ENCODE results near the gene APOC1.
"Not testable (repeated sequence)": the region's sequence is repeated elsewhere in the genome, so short reads cannot be mapped to it uniquely, and the experiment has no call there.

APOC1 gene

DNA sequence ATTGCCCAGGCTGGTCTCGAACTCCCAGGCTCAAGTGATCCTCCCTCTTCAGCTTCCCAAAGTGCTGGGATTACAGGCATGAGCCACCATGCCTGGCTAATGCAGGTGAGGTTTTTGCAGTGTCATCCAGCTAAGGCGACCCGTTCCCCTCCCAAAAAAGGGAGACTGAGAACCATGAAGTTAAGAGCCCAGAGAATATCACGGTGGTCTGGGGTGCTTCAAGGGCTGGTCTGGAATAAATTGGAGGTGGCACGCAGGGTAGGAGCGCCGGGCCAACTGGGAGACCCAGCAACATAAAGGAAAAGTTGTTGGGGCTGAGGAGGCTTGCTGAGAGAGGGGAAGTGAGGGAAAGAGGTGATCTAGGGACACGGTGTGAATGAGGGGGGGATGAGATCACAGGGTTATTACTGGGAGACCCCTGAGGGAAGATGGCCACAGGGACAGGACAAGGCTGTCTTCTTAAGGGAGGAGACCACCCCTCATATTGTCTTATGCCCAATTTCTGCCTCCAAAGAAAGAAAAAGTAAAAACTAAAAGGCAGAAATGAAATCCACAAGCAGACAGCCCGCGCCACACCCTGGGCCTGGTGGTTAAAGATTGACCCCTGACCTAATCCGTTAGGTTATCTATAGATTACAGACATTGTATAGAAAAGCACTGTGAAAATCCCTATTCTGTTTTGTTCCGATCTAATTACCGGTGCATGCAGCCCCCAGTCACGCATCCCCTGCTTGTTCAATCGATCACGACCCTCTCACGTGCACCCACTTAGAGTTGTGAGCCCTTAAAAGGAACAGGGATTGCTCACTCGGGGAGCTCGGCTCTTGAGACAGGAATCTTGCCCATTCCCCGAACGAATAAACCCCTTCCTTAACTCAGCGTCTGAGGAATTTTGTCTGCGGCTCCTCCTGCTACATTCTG lies 636 bp upstream of the APOC1 start:
- not testable (repeated sequence) for DNase-seq

DNA sequence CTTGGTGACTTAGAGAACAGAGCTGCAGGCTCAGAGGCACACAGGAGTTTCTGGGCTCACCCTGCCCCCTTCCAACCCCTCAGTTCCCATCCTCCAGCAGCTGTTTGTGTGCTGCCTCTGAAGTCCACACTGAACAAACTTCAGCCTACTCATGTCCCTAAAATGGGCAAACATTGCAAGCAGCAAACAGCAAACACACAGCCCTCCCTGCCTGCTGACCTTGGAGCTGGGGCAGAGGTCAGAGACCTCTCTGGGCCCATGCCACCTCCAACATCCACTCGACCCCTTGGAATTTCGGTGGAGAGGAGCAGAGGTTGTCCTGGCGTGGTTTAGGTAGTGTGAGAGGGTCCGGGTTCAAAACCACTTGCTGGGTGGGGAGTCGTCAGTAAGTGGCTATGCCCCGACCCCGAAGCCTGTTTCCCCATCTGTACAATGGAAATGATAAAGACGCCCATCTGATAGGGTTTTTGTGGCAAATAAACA lies 9.9 kb downstream of the APOC1 start:
- no peak for DNase-seq

DNA sequence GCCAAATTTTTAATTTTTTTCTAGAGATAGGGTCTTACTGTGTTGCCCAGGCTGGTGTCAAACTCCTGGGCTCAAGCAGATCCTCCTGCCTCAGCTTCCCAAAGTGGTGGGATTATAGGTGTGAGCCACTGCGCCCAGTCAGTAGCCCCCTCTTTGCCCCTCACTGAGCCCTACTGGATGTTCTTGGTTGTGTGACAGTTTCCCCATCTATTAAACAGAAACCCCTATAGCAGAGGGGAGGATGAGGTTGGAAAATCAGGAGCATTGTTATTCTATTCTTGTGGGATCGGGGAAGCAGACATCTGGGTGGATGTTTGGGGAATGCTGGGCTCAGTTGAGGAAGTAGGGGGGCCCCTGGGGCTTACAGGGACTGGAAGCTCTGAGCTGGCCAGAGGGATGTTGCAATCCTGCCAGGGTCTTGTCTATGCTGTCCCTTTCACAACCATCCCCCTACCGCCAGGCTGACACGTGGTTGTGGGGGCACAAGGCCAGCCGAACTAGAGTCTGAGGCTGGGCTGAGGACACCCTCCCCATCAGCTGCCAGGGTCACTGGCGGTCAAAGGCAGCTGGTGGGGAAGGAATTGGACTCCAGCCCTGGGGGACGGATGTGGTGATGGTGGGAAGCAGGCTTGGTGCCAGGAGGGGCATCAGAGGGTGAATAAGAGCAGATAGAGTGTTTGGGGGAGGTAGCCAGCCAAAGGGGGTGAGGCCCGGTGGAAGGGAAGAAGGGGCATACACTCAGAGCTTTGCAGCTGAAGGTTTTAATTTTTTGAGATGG lies 10.9 kb downstream of the APOC1 start:
- no peak for DNase-seq

- DNase-seq = not testable (repeated sequence)
Observed at GRCh38 chr19:44926245-44927077, 12.1 kb downstream of the APOC1 start.

DNA sequence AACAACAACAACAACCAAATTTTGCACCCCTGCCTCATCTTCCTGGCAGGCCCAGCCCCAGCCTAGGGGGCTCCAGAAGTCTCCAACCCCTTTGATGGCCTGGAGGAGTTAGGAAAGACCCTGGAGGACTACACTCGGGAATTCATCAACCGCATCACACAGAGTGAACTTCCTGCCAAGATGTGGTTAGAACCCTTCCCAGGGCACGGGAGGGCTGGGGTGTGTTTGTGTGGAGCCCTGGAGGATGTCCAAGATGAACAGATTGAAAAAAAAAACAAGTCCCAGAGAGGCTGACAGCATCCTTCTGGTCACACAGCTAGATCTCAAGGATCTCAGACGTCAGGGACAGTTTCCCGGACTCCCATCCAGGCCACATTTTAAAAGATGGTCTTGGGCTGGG lies 13.3 kb downstream of the APOC1 start:
- no peak for DNase-seq

- DNase-seq = no peak
Observed at GRCh38 chr19:44930088-44930487, 15.7 kb downstream of the APOC1 start.

DNA sequence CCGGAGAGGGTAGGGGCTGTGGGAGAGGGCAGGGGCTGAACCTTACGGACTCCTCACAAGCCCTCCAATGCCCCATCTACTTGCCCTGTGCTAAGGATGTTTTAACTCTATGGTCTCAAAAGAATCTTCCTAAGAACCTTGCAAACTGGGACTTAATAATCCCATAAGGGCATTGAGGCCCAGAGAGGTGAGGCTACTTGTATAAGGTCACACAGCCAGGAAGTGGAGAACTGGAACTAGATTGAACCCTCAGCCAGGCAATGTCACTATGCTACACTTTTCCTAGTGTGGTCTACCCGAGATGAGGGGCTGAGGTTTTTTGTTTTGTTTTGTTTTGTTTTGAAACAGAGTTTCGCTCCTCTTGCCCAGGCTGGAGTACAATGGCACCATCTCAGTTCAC lies 17.1 kb downstream of the APOC1 start:
- no peak for DNase-seq

DNA sequence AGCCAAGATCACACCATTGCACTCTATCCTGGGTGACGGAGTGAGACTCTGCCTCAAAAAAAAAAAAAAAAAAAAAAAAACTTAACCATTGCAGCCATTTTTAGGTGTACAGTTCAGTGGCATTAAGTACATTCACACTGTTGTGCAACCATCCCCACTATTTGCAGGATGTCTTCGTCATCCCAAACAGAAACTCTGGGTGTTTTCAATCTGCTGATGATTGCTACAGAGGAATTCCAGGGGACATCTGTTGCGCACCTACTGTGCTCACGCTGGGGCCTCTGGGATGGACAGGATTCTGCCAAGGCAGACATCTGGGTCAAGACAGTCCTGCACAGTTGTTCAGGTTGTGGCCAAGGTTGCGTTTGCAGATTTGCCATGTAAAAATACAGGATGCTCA lies 25.3 kb downstream of the APOC1 start:
- no peak for DNase-seq

- DNase-seq = no peak
Observed at GRCh38 chr19:44942067-44942571, 27.7 kb downstream of the APOC1 start, which contains the start of gene APOC4. Gene APOC4 (plus strand): TSS chr19:44942237. CDS start chr19:44942278, 41 bp downstream.

GRCh38 chr19:44943801-44944249 lies 29.4 kb downstream of the APOC1 start:
- no peak for DNase-seq

GRCh38 chr19:44947041-44947581 lies 32.7 kb downstream of the APOC1 start:
- DNase-seq = no peak

- DNase-seq = no peak
Observed at GRCh38 chr19:44948237-44948636, 33.8 kb downstream of the APOC1 start.

- DNase-seq = no peak
Observed at GRCh38 chr19:44948763-44949374, 34.5 kb downstream of the APOC1 start.

- no peak for DNase-seq
Observed at GRCh38 chr19:44949550-44949949, 35.1 kb downstream of the APOC1 start.

DNA sequence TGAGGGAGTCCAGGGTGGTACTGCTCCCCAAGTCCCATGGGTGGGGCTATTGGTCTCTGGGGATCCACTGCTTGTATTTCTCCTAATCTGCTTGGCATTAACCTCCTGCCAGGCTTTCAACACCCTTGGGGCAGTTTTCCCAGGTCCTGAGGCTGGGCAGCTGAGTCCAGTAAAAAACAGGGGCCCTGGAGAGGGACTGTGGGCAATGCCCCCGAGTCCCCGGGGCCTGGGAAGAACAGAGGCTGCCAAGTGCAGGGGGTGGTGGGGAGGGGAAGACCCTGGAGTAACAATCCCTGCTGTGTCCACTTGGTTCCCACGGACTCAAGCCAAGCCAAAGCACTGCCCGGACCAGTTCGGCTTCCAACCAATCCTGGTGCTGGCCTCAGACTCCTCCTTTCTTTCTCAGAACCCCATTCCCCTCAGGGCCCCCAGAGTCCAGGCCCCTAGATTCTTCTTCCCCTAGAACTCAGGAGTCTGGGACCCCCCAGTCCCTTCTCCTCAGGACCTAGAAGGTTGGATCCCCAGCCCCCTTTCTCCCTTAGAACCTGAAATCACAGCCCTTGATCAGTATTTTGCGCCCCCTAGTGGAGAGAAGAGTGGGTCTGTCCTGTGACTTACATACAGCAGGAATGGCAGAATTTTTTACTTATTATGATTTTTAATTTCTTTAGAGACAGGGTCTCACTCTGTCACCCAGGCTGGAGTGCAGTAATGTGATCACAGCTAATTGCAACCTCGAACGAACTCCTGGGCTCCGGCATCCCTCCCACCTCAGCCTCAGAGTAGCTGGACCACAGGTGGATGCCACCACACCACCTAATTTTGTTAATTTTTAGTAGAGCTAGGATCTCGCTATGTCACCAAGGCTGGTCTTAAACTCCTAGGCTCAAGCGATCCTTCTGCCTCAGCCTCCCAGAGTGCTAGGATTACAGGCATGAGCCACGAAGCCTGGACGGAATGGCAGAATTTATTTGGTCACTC lies 37.1 kb downstream of the APOC1 start:
- DNase-seq = no peak

- no peak for DNase-seq
Observed at GRCh38 chr19:44954278-44954648, 39.9 kb downstream of the APOC1 start.

- peak; percentile 94 for DNase-seq
Observed at GRCh38 chr19:44954649-44955504, 40.5 kb downstream of the APOC1 start, which contains the start of gene CLPTM1. Gene CLPTM1 (plus strand): TSS chr19:44955380. CDS start chr19:44955396, 16 bp downstream.

DNA sequence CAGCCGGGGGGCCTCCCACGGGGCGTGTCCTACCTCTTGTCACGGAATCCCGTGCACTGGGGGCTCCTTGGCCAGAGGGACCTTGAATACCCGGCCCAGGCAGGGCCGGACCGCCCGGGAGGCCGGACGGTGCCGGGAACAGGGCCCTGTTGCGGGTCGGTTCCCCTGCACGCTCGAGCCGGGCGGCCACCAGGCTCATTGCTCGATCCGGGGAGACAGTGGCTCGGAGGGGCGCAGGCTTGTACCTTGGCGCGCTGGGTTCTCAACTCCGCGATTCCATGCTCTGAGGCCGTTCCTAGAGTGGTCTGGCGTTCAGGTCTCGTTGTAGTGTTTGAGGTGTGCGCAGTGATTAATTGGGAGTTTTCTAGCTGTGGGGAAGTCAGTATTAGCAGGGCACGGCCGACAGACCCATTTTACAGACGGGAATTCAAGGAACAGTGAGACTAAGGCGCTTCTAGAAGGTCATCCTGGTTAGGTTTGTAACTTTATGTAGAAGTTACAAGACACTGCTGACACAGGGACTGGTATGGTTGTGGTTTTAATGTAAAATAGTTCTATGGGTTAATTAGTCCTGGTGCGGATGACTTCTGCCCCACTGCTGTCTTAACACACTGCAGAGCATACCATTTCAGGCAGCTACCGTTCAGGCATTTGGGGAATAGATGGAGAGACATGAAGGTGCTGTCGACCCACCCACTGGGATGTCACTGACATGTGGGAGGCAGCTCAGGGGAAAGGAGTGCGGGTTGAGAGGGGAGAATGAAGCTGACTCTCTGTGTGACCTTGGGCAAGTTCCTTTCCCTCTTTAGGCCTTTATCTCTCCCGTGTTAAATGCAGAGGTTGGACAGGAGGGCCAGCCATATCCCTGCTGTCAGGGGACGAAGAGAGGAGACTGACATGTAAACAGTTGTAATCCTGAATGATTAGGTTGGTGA lies 41.4 kb downstream of the APOC1 start:
- DNase-seq = no peak

Measured in activated gamma-delta T cell (primary cell).